Gastrocnemius medialis (tissue), 4 donors: ENCODE results near the gene UBR2.

Experiments used
- CTCF ChIP-seq, 5 experiments: fragments of 450-650 bp in 3 of 5; fragments of 200-600 bp in 2 of 5; sonication (generic) in 2 of 5; IDR thresholded peaks in 4 of 5; conservative IDR thresholded peaks in 1 of 5; 1 replicate in 4 of 5; 2 replicates in 1 of 5; pipeline ENCODE4 v1.5.1; 2016 to 2019; ENCODE audit warnings: antibody characterized with exemption in 5 of 5, mild to moderate bottlenecking in 3 of 5, moderate library complexity in 3 of 5
- POLR2A ChIP-seq, 2 donors: fragments of 450-650 bp; IDR thresholded peaks; one replicate each; pipeline ENCODE4 v1.6.1; 2017; ENCODE audit warnings: antibody characterized with exemption in 2 of 2, mild to moderate bottlenecking in 2 of 2, moderate library complexity in 2 of 2

GRCh38 chr6:42526616-42527015 lies 37.2 kb upstream of the UBR2 start:
- TF ChIP-seq CTCF (IDR thresholded peaks at IDR 0.05 in 4 of 5, conservative IDR thresholded peaks at IDR 0.05 in 1 of 5) (no peak), POLR2A (IDR thresholded peaks at IDR 0.05) (no peak)
